C4-2B (cell line): Measurements from ENCODE around the gene SURF6.
A peak's percentile ranks its signal among the peaks of the same experiment; 100 is the strongest.

Experiments
- ZFX ChIP-seq: fragments of 450-650 bp; IDR thresholded peaks from 2 replicates; pipeline ENCODE4 v1.6.1; 2017
- TF ChIP-seq, protein P1 (sequence below): fragments of 450-650 bp; conservative IDR thresholded peaks from 2 replicates; pipeline ENCODE4 v1.5.1; 2017; ENCODE audit warnings: mild to moderate bottlenecking

DNA sequence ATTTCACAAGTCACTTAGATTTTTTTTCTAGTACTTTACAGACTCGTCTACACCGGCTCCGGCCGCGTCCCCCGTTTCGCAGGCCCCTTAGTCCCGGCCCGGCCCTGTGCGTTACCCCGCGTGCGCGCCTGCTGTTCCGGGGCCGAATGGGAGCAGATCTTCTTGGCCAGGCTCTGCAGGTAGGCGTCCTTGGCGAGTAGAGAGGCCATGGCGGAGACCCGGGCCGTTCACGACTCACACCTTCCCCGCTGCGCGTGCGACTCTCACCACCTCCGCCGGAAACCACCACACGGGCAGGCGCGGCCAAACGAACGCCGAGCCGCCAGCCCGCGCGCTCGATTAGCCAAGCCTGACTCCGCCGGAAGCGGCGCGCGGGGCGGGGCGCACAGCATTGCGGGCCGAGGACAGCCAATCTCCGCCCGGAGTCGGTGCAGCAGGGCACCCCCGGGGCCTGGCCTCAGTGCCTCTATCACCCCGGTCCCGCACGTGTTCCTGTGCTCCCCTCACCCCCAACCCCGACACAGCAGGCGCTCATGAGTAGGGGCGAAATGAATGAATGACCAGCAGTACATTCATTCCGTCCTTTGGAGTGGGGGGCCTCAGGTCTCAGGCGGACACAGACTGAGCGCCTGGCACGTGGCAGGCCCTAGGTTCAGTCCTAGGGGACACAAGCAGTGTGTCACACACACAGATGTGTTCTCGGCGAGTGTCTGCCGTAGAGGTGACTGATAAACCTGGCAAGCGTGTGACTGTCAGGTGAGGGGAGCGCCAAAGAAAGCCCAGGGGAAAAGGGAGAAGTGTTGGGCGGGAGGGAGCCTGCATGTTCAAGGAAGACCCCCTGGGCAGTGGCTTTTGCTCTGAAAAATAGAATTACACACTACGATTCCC, at the start of gene SURF6:
- TF ChIP-seq, protein P1, sequence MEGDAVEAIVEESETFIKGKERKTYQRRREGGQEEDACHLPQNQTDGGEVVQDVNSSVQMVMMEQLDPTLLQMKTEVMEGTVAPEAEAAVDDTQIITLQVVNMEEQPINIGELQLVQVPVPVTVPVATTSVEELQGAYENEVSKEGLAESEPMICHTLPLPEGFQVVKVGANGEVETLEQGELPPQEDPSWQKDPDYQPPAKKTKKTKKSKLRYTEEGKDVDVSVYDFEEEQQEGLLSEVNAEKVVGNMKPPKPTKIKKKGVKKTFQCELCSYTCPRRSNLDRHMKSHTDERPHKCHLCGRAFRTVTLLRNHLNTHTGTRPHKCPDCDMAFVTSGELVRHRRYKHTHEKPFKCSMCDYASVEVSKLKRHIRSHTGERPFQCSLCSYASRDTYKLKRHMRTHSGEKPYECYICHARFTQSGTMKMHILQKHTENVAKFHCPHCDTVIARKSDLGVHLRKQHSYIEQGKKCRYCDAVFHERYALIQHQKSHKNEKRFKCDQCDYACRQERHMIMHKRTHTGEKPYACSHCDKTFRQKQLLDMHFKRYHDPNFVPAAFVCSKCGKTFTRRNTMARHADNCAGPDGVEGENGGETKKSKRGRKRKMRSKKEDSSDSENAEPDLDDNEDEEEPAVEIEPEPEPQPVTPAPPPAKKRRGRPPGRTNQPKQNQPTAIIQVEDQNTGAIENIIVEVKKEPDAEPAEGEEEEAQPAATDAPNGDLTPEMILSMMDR, result no peak
- peak; percentile 79; the same call in 1 of the 2 replicates for TF ChIP-seq ZFX
